SW480 (cell line): ENCODE measurements around the gene ADSS2.

ENCODE experiments used
- DNase-seq: peaks from one replicate; pipeline ENCODE4 v3.0.0-alpha.2; 2016; ENCODE audit warnings: low spot score

Gene ADSS2

DNA sequence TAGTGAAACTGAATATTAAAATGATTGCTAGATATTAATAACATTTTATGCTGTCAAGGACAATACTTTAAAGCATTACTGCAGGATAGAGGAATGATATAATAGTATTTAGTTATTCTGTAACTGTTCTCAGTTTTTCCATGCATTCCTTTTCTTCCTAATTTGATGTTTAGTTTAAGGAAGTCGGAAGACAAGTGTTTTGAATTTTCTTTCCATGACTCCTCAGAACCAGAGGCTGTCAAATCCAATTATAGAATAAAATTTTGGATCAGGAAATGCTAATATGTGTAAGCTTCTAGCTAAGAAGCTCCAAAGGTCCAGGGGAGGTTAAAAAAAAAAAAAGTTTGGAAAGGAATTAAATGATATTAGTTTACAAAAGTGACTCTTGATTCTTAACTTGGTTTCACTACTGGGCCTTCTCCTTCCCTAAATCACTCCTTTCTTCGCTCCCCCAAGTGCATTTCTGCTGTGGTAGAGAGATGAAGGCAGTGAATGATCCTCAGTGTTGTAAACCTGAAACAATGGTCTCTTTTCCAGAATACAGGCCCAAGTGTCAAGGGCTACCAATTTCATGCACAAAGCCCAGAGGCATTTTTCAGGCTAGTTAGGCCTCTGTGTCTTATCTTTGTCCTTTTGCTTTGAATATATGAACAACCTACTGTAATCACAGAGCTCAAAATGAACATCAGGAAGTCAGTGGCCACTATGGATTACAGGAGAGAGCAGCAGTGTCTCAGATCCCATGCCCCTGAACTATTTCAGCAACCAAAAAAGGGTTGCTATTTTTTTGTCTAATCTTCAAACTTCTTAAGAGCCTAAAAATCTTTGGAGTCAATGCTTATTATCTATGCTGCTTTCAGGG is 6.2 kb downstream of the ADSS2 start:
- DNase-seq = no peak

- DNase-seq = no peak
Measured at GRCh38 chr1:244444854-244445253, 6.9 kb downstream of the ADSS2 start.

GRCh38 chr1:244442850-244443249 is 8.9 kb downstream of the ADSS2 start:
- DNase-seq = no peak

DNA sequence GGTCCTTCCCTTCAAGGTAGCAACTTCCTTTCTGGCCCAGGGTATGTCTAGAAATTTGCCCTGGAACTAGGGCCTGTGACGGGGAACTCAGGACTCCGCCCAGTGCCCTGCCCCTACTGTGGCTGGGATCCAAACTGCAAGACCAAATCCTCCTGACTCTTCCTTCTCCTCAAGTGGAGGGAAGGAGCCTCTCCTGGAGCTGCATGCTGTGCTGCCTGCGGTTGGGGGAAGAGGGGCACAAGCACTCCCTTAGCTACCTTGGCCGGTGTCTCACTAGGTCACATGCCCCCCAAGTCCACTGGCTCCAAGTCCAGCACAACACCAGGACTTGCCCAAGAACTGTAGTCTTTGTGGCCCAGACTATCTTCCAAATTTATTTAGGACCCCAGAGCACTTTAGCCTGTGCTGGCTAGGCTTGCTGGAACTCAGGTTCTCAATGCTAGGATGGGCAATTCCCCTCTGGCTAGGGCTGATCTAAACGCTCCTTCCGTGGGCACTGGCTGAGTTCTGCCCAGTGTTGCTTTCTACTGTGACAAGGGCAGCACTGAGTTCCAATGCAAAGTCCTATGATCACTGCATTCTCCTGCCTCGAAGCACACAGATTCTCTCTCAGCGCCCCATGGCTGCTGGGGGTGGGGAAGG is 12.2 kb downstream of the ADSS2 start:
- DNase-seq = no peak

GRCh38 chr1:244437086-244437468 is 14.6 kb downstream of the ADSS2 start:
- no peak for DNase-seq

DNA sequence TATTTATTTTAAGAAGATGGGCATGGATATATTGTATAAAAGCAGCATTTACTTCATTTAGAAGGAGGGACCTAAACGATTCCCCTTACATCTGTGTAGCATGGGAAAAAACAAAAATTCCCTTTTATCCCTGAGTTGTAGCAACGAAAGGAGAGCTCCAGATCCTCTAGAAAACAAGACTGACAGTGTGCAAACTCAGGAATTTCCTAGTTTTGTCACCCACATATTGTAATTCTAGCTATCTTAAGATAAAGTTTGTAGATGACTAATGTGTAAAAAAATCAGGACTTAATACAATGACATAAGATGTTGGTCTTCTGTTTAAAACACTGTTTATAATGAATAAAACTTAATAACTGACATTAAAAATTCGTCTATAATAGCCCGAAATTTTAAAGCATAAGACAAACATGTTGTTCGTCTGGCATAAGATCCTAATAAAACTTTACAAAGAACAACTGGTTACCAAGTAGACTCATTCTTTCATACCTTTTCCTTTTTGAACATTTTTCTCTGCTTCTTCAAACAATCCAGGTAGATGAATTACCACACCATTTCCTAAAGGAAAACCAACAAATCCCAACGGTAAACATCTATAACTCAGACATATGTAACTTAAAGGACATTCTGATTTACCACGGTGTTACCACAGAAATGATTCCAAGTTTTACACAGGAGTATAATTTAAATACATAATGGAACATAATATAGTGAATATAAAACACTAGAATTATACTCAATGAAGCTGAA is 15.2 kb downstream of the ADSS2 start:
- no peak for DNase-seq

- DNase-seq = no peak
Measured at GRCh38 chr1:244435562-244436205, 16.0 kb downstream of the ADSS2 start.

DNA sequence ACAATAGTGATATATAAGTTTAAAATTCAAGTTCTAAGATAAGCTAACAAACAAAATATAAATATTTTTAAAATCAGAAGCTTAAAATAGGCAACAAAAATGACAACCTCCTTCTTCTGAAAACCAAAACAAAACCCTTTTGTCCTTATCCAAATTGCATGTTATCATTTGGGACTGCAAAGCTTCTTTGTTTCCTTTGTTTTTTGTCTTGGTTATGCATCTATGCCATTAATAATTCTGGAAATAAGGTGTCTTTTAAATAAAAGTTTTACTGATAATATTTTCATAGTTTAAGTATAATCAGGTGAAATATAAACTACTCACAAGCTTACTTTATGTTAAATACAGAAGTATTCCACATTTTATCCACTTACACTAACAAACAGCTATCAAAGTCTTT is 20.5 kb downstream of the ADSS2 start:
- no peak for DNase-seq

GRCh38 chr1:244429818-244430217 is 21.9 kb downstream of the ADSS2 start:
- no peak for DNase-seq

DNA sequence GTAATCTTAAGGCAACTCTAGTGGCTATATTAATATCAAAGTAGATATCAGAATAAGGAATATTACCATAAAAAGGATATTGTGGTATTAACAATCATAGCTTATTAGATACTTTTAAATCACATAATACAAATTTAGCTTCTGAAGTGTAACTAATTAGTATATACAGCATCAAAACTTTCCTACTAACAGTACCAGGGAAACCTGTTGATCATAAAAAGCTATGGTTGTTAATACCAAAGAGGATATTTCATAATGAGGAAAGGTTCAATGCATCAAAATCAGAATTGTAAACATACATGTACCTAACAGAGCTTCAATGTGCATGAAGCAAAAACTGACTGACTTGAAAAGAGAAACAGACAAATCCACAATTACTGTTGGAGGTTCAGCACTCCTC is 24.1 kb downstream of the ADSS2 start:
- DNase-seq = no peak

DNA sequence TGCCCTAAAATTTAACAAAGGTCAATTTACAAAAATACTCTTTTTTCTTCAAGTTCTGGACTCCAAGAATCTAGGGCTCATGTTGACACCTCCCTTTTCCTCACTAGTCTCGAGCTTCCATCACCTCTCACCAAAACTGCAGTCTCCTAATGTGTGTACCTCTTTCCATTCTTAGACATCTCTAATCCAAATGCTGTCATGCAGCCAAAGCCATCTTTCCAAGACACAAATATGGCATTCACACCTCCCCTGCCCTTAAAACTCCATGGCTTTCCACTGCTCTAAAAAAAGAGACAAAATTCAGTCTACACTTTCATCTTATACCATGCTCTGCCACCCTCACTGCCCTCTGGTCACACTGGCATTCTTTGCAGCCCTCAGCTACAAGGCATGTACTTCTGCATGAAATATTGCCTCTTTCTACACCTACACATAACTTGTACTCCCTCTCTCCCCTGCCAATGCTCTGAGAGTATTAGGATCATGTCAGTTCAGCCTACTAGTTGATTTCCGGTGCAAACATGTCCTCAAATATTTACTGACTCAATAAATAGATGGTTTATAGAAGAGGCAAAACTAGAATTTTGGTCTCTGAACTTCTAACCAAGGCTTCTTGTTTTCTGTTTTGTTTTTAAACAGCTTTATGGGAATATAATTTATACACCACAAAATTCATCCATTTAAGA is 26.9 kb downstream of the ADSS2 start:
- DNase-seq = no peak

DNA sequence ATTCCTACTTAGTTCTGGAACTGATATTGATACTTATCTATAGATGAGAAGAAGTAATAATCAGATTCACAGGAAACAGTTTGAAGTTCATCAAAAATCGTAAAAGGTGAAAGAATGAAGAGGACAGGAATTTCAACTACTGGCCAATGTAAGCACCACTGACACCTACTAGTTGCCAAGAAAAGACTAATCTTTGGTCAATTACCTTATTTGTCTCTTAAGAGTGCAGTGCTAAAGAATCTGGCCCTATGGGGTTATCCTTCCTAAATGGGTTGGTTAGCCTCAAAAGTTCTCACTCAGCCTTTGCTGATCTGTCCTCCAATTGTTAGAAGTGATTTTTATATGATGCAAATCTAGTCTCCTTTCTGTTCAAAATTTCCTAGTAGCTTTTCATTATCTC is 29.5 kb downstream of the ADSS2 start:
- no peak for DNase-seq

GRCh38 chr1:244419024-244419423 is 32.7 kb downstream of the ADSS2 start:
- DNase-seq = no peak

- DNase-seq = no peak
Measured at GRCh38 chr1:244414543-244414942, 37.2 kb downstream of the ADSS2 start.

GRCh38 chr1:244413736-244414135 is 38.0 kb downstream of the ADSS2 start:
- no peak for DNase-seq

DNA sequence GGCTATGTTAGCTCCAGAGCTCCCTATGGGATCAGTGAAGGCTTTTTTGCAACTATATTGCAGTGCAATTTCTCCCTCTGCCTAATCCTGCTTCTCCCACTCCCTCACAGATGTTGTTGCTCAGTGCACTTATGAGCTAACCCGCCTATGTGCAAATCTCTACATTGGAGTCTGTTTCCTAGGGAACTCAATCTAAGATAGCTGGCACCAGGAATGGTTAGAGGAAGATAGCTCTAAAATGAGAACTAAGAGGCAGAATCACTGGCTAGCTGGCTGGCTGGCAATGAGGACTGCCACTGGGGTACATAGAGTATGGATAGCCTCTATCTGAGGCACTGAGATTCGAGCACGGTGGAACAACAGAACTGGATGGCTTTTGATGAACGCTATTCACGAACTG is 39.5 kb downstream of the ADSS2 start:
- DNase-seq = no peak

- DNase-seq = no peak
Measured at GRCh38 chr1:244409701-244410100, 42.0 kb downstream of the ADSS2 start.

- no peak for DNase-seq
Measured at GRCh38 chr1:244406337-244406736, 45.4 kb downstream of the ADSS2 start.

GRCh38 chr1:244405856-244406255 is 45.9 kb downstream of the ADSS2 start:
- no peak for DNase-seq

GRCh38 chr1:244403431-244403830 is 48.3 kb downstream of the ADSS2 start:
- no peak for DNase-seq

- no peak for DNase-seq
Measured at GRCh38 chr1:244400974-244401373, 50.7 kb downstream of the ADSS2 start.

- no peak for DNase-seq
Measured at GRCh38 chr1:244397131-244397530, 54.6 kb downstream of the ADSS2 start.
